Activated T-cell treated with anti-CD3 and anti-CD28 coated beads, Interleukin-2, amount 50 U/mL, for 48 hours (primary cell): ENCODE data around the gene TNFSF4.

ENCODE experiments used
- DNase-seq, 2 experiments: peaks; one replicate each; pipeline ENCODE4 v3.0.0-alpha.2; 2020

TNFSF4 gene

GRCh38 chr1:173210283-173210682 is 3.2 kb upstream of the TNFSF4 start:
- DNase-seq = no peak

- no peak for DNase-seq
These were observed 1.7 kb upstream of the TNFSF4 start for GRCh38 chr1:173208868-173209267.

- DNase-seq = no peak
These were observed 1.0 kb upstream of the TNFSF4 start for GRCh38 chr1:173208146-173208545.

GRCh38 chr1:173205146-173206051 is 1.7 kb downstream of the TNFSF4 start:
- peak; percentile 30 to 39 for DNase-seq

- DNase-seq = no peak
These were observed 2.4 kb downstream of the TNFSF4 start for GRCh38 chr1:173204693-173205092.

- DNase-seq = no peak
These were observed 4.5 kb downstream of the TNFSF4 start for GRCh38 chr1:173202424-173203145.

- no peak for DNase-seq
These were observed 5.2 kb downstream of the TNFSF4 start for GRCh38 chr1:173201969-173202368.

GRCh38 chr1:173195596-173196088 is 11.5 kb downstream of the TNFSF4 start:
- DNase-seq = peak; percentile 80

GRCh38 chr1:173193639-173194038 is 13.5 kb downstream of the TNFSF4 start:
- no peak for DNase-seq

GRCh38 chr1:173191011-173191705 is 16.0 kb downstream of the TNFSF4 start:
- no peak for DNase-seq

GRCh38 chr1:173190101-173190936 is 16.8 kb downstream of the TNFSF4 start:
- DNase-seq = no peak

- no peak for DNase-seq
These were observed 19.4 kb downstream of the TNFSF4 start for GRCh38 chr1:173187671-173188237.

GRCh38 chr1:173181791-173182190 is 25.3 kb downstream of the TNFSF4 start:
- no peak for DNase-seq

- DNase-seq = no peak
These were observed 30.9 kb downstream of the TNFSF4 start for GRCh38 chr1:173176246-173176645.

- no peak for DNase-seq
These were observed 31.5 kb downstream of the TNFSF4 start for GRCh38 chr1:173175514-173176145.

GRCh38 chr1:173173388-173173787 is 33.7 kb downstream of the TNFSF4 start:
- no peak for DNase-seq

GRCh38 chr1:173171152-173171551 is 36.0 kb downstream of the TNFSF4 start:
- no peak for DNase-seq

GRCh38 chr1:173168941-173169340 is 38.2 kb downstream of the TNFSF4 start:
- no peak for DNase-seq

GRCh38 chr1:173164686-173165085 is 42.4 kb downstream of the TNFSF4 start:
- DNase-seq = no peak

- no peak for DNase-seq
These were observed 43.0 kb downstream of the TNFSF4 start for GRCh38 chr1:173164178-173164577.

GRCh38 chr1:173163222-173163621 is 43.9 kb downstream of the TNFSF4 start:
- DNase-seq = no peak
